Tibial nerve (tissue), 4 donors: ENCODE measurements around the gene CAMKK2.

Experiments
- CTCF ChIP-seq, 5 experiments: fragments of 200-600 bp in 3 of 5; fragments of 450-650 bp in 2 of 5; sonication (generic) in 3 of 5; IDR thresholded peaks; one replicate each; pipeline ENCODE4 v1.5.1; 2016 to 2019; ENCODE audit warnings: antibody characterized with exemption in 5 of 5, mild to moderate bottlenecking in 3 of 5, moderate library complexity in 2 of 5
- EP300 ChIP-seq, 2 donors: sonication (generic); formaldehyde crosslinking; IDR thresholded peaks; one replicate each; pipeline ENCODE4 v1.6.1; 2017; ENCODE audit warnings: antibody characterized with exemption in 2 of 2, mild to moderate bottlenecking in 1 of 2
- POLR2A ChIP-seq, 2 donors: fragments of 450-650 bp; IDR thresholded peaks; one replicate each; pipeline ENCODE4 v1.6.1; 2017; ENCODE audit warnings: antibody characterized with exemption in 2 of 2, mild to moderate bottlenecking in 2 of 2, moderate library complexity in 2 of 2

GRCh38 chr12:121253638-121254335, 42.7 kb downstream of the CAMKK2 start:
- TF ChIP-seq CTCF (IDR thresholded peaks at IDR 0.05), result no peak
- no peak for TF ChIP-seq POLR2A (IDR thresholded peaks at IDR 0.05)
- TF ChIP-seq EP300 (IDR thresholded peaks at IDR 0.05), result no peak
